GM23338 (cell line): ENCODE results near the gene MINDY3. TPM values are rescaled to one million over a fixed set of nuclear protein-coding genes. Genes with fewer than 3 reads are reported as not detected.

Experiments
- ATAC-seq: fragments of 200-7000 bp; cut with Tn5 transposase; 3 replicates; pipeline ENCODE4 v1.9.1; 2020
- DNase-seq: peaks from one replicate; pipeline ENCODE4 v3.0.0-alpha.2; 2015; ENCODE audit warnings: low spot score
- H2AFZ ChIP-seq: fragments of 200-600 bp; sonication (generic); 2 replicates; pipeline ENCODE4 v1.8.0; 2016; ENCODE audit warnings: antibody characterized with exemption, mild to moderate bottlenecking, moderate library complexity
- H3F3A ChIP-seq: fragments of 200-600 bp; sonication (generic); replicated peaks from 2 replicates; pipeline ENCODE4 v1.8.0; 2017; ENCODE audit warnings: antibody characterized with exemption, mixed run types, low read depth
- H3K27ac ChIP-seq: fragments of 200-600 bp; sonication (generic); 2 replicates; pipeline ENCODE4 v1.6.1; 2016; ENCODE audit warnings: low read depth
- H3K27me3 ChIP-seq: fragments of 200-600 bp; sonication (generic); 2 replicates; pipeline ENCODE4 v1.8.0; 2016; ENCODE audit warnings: mild to moderate bottlenecking, mixed run types, moderate library complexity; ENCODE audit not compliant: insufficient read depth
- H3K36me3 ChIP-seq: fragments of 200-600 bp; sonication (generic); 2 replicates; pipeline ENCODE4 v1.8.0; 2016; ENCODE audit warnings: mild to moderate bottlenecking; ENCODE audit not compliant: insufficient read depth
- H3K4me1 ChIP-seq: fragments of 200-600 bp; sonication (generic); 2 replicates; pipeline ENCODE4 v1.8.0; 2016; ENCODE audit warnings: mild to moderate bottlenecking, moderate library complexity; ENCODE audit not compliant: insufficient read depth
- H3K4me2 ChIP-seq: fragments of 200-600 bp; sonication (generic); 2 replicates; pipeline ENCODE4 v1.7.1; 2017; ENCODE audit warnings: mixed run types
- H3K4me3 ChIP-seq: fragments of 200-600 bp; sonication (generic); 2 replicates; pipeline ENCODE4 v1.6.1; 2016; ENCODE audit warnings: mixed run types
- H3K79me2 ChIP-seq: fragments of 200-600 bp; sonication (generic); replicated peaks from 2 replicates; pipeline ENCODE4 v1.8.0; 2017; ENCODE audit warnings: mild to moderate bottlenecking; ENCODE audit not compliant: insufficient read depth
- H3K9me2 ChIP-seq: fragments of 200-600 bp; sonication (generic); 2 replicates; pipeline ENCODE4 v1.8.0; 2017; ENCODE audit not compliant: insufficient read depth
- H4K20me1 ChIP-seq: fragments of 200-600 bp; sonication (generic); replicated peaks from 2 replicates; pipeline ENCODE4 v1.8.0; 2017; ENCODE audit warnings: mild to moderate bottlenecking; ENCODE audit not compliant: insufficient read depth
- H3K27ac Mint-ChIP-seq: 2 replicates; pipeline ENCODE4 v1.8.0; 2020; ENCODE audit warnings: inconsistent platforms, mild to moderate bottlenecking, moderate library complexity, mixed read lengths
- H3K27me3 Mint-ChIP-seq: 3 replicates; pipeline ENCODE4 v1.8.0; 2022; ENCODE audit warnings: low read depth, mild to moderate bottlenecking, moderate library complexity, mixed read lengths, inconsistent platforms; ENCODE audit not compliant: insufficient read depth, poor library complexity
- H3K36me3 Mint-ChIP-seq: 3 replicates; pipeline ENCODE4 v1.8.0; 2021; ENCODE audit warnings: low read depth, mild to moderate bottlenecking, inconsistent platforms, moderate library complexity, mixed read lengths
- H3K4me1 Mint-ChIP-seq: 3 replicates; pipeline ENCODE4 v1.8.0; 2020; ENCODE audit warnings: mild to moderate bottlenecking, inconsistent platforms, mixed read lengths
- H3K4me3 Mint-ChIP-seq: 3 replicates; pipeline ENCODE4 v1.8.0; 2021; ENCODE audit warnings: moderate library complexity, mild to moderate bottlenecking, inconsistent platforms, mixed read lengths
- H3K9me3 Mint-ChIP-seq: 3 replicates; pipeline ENCODE4 v1.8.0; 2020; ENCODE audit warnings: moderate library complexity, mild to moderate bottlenecking, inconsistent platforms, mixed read lengths
- EZH2phosphoT487 ChIP-seq: fragments of 200-600 bp; sonication (generic); IDR thresholded peaks from one replicate; pipeline ENCODE4 v1.8.1; 2018; ENCODE audit warnings: antibody characterized with exemption; ENCODE audit not compliant: unreplicated experiment
- JUNB ChIP-seq: IDR thresholded peaks from one replicate; pipeline ENCODE4 v1.6.1; 2016; ENCODE audit warnings: antibody characterized with exemption; ENCODE audit not compliant: unreplicated experiment
- STAT1 ChIP-seq: IDR thresholded peaks from one replicate; pipeline ENCODE4 v1.6.1; 2016; ENCODE audit warnings: antibody characterized with exemption; ENCODE audit not compliant: unreplicated experiment
- polyA plus RNA-seq: library from polyadenylated mRNA; unstranded; fragments of >200 nt; fragmentation: Nextera tagmentation; extraction: Ambion mirVana; gene quantifications from 2 replicates; pipeline ENCODE4 v1.2.1, GENCODE V29; 2016
- total RNA-seq: library from RNA; depleted of rRNA; stranded (reverse); fragments of >200 nt; shearing (Covaris generic); gene quantifications from 2 replicates; pipeline ENCODE4 v1.2.3, GENCODE V29; 2014
- TF ChIP-seq, protein P1 (sequence below), 2 experiments: fragments of 200-600 bp in 1 of 2; sonication (generic) in 1 of 2; conservative IDR thresholded peaks; 2 replicates each; pipeline versions ENCODE4 v1.5.1 to v1.6.1; 2016 to 2017; ENCODE audit warnings: antibody characterized with exemption in 2 of 2, low read depth in 2 of 2, mild to moderate bottlenecking in 2 of 2, moderate library complexity in 1 of 2
- TF ChIP-seq, protein P2 (sequence below): fragments of 250-450 bp; sonication (Bioruptor Pico); IDR thresholded peaks from 2 replicates; pipeline ENCODE4 v1.5.0; 2020; ENCODE audit warnings: mild to moderate bottlenecking, moderate library complexity

Gene MINDY3
- total and polyA plus RNA-seq, 2 experiments from 2014 or later: 10.2 to 13.6 TPM

DNA sequence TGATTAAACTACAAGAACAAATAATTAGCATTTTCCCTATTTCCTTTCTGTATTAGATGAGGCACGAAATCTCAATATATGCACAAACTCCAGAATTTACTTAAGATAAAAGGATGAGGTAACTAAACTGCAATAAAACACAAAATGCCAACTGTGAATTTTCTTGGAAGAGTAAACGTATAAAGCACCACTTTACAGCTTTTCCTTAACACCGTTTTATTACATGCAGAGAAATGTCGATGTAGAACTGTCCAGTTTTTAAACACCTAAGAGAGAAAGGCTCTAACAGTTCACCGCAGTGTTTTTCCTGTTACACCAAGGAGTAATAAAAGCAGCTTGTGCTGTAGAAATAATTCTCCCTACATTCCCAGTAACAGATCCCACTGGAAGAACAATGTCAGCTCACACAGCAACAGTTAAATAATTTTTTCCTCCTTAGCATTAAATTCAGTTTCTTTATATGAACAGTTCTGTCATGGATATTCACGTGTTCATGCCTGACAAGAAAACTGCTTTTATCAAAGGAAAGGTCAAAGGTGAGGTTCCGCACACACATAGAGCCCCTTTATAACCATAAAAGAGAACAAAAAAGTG, 52.0 kb downstream of the MINDY3 start:
- H3K4me3 Mint-ChIP-seq: no peak overlapping the region
- DNase-seq: no peak
- H3K27ac ChIP-seq: no peak overlapping the region
- H3K4me3 ChIP-seq: no peak overlapping the region
- H2AFZ ChIP-seq: no peak overlapping the region
- no peaks in the 10 kb centered on the region for H3K9me2 ChIP-seq
- H4K20me1 ChIP-seq: no peaks in the 10 kb centered on the region; the same call in 1 of the 2 replicates
- peaks cover 4% of the 10 kb centered on the region; the same call in 2 of the 3 replicates for H3K4me1 Mint-ChIP-seq
- no peaks in the 10 kb centered on the region for H3K79me2 ChIP-seq
- no peak overlapping the region for H3K27ac Mint-ChIP-seq
- H3K4me2 ChIP-seq: no peak overlapping the region
- no peaks in the 10 kb centered on the region for H3K27me3 Mint-ChIP-seq
- H3K36me3 Mint-ChIP-seq: no peaks in the 10 kb centered on the region
- H3K27me3 ChIP-seq: no peaks in the 10 kb centered on the region
- TF ChIP-seq STAT1: no peak
- no peak for TF ChIP-seq JUNB
- TF ChIP-seq, protein P1, sequence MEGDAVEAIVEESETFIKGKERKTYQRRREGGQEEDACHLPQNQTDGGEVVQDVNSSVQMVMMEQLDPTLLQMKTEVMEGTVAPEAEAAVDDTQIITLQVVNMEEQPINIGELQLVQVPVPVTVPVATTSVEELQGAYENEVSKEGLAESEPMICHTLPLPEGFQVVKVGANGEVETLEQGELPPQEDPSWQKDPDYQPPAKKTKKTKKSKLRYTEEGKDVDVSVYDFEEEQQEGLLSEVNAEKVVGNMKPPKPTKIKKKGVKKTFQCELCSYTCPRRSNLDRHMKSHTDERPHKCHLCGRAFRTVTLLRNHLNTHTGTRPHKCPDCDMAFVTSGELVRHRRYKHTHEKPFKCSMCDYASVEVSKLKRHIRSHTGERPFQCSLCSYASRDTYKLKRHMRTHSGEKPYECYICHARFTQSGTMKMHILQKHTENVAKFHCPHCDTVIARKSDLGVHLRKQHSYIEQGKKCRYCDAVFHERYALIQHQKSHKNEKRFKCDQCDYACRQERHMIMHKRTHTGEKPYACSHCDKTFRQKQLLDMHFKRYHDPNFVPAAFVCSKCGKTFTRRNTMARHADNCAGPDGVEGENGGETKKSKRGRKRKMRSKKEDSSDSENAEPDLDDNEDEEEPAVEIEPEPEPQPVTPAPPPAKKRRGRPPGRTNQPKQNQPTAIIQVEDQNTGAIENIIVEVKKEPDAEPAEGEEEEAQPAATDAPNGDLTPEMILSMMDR (conservative IDR thresholded peaks at IDR 0.05; ENCODE audit: low read depth in 2 of 2): no peak
- TF ChIP-seq EZH2phosphoT487: no peak
- TF ChIP-seq, protein P2, sequence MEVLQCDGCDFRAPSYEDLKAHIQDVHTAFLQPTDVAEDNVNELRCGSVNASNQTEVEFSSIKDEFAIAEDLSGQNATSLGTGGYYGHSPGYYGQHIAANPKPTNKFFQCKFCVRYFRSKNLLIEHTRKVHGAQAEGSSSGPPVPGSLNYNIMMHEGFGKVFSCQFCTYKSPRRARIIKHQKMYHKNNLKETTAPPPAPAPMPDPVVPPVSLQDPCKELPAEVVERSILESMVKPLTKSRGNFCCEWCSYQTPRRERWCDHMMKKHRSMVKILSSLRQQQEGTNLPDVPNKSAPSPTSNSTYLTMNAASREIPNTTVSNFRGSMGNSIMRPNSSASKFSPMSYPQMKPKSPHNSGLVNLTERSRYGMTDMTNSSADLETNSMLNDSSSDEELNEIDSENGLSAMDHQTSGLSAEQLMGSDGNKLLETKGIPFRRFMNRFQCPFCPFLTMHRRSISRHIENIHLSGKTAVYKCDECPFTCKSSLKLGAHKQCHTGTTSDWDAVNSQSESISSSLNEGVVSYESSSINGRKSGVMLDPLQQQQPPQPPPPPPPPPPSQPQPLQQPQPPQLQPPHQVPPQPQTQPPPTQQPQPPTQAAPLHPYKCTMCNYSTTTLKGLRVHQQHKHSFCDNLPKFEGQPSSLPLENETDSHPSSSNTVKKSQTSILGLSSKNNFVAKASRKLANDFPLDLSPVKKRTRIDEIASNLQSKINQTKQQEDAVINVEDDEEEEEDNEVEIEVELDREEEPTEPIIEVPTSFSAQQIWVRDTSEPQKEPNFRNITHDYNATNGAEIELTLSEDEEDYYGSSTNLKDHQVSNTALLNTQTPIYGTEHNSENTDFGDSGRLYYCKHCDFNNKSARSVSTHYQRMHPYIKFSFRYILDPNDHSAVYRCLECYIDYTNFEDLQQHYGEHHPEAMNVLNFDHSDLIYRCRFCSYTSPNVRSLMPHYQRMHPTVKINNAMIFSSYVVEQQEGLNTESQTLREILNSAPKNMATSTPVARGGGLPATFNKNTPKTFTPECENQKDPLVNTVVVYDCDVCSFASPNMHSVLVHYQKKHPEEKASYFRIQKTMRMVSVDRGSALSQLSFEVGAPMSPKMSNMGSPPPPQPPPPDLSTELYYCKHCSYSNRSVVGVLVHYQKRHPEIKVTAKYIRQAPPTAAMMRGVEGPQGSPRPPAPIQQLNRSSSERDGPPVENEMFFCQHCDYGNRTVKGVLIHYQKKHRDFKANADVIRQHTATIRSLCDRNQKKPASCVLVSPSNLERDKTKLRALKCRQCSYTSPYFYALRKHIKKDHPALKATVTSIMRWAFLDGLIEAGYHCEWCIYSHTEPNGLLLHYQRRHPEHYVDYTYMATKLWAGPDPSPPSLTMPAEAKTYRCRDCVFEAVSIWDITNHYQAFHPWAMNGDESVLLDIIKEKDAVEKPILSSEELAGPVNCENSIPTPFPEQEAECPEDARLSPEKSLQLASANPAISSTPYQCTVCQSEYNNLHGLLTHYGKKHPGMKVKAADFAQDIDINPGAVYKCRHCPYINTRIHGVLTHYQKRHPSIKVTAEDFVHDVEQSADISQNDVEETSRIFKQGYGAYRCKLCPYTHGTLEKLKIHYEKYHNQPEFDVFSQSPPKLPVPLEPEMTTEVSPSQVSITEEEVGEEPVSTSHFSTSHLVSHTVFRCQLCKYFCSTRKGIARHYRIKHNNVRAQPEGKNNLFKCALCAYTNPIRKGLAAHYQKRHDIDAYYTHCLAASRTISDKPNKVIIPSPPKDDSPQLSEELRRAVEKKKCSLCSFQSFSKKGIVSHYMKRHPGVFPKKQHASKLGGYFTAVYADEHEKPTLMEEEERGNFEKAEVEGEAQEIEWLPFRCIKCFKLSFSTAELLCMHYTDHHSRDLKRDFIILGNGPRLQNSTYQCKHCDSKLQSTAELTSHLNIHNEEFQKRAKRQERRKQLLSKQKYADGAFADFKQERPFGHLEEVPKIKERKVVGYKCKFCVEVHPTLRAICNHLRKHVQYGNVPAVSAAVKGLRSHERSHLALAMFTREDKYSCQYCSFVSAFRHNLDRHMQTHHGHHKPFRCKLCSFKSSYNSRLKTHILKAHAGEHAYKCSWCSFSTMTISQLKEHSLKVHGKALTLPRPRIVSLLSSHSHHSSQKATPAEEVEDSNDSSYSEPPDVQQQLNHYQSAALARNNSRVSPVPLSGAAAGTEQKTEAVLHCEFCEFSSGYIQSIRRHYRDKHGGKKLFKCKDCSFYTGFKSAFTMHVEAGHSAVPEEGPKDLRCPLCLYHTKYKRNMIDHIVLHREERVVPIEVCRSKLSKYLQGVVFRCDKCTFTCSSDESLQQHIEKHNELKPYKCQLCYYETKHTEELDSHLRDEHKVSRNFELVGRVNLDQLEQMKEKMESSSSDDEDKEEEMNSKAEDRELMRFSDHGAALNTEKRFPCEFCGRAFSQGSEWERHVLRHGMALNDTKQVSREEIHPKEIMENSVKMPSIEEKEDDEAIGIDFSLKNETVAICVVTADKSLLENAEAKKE (CRISPR knock-in tag): no peak
- no peaks in the 10 kb centered on the region for H3K9me3 Mint-ChIP-seq
- no peaks in the 10 kb centered on the region for H3F3A ChIP-seq
- no peaks in the 10 kb centered on the region for H3K4me1 ChIP-seq
- ATAC-seq: no peak
- no peaks in the 10 kb centered on the region for H3K36me3 ChIP-seq
